ENCODE results near the gene NUCB2. TPM values are rescaled to one million over a fixed set of nuclear protein-coding genes. Genes with fewer than 3 reads are reported as not detected.

The NUCB2 gene
- total RNA-seq, 2 experiments from 2014 or later: 42.4 to 73.0 TPM

DNA sequence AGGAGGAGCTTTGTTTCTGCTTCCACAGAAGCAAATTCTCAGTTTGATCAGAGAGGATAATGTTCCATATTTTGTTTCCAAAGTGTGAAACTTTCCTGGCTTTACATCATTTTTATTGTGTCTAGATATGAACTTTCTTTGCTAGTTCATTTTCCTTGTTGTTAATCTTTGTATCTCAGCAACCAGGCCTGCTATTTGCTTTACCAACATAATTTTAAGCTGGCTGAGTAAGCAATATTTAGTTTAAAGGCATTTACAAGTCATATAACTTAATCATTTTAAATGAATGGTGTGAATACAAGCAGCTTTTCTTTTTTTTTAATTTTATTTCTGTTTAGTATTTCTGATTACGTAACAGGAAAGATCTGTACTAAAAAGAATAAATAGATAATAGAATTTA lies 15.2 kb downstream of the NUCB2 start:
- POLR2A ChIA-PET: interaction anchor here (0.7 to 1.2 kb wide), 3 partner anchors 14 to 37 kb away, joined by 3 read pairs; no protein-coding TSS in a partner anchor

GRCh38 chr11:17293311-17293710 lies 16.8 kb downstream of the NUCB2 start:
- H3K36me3 ChIP-seq (ENCODE audit: insufficient read depth, low read length): peaks cover 22% of the 10 kb centered on the region
- H3K4me2 ChIP-seq (ENCODE audit: low read length): no peak overlapping the region

More for the DNA sequence above, 15.2 kb downstream of the NUCB2 start:
- Histone ChIP-seq H2AFZ (ENCODE audit: low read length) (no peak overlapping the region), H3K4me3 (ENCODE audit: low read depth, low read length, poor library complexity, severe bottlenecking) (no peak overlapping the region), H3K27ac (ENCODE audit: low read depth, low read length, poor library complexity, severe bottlenecking) (no peak overlapping the region), H3K4me2 (ENCODE audit: low read length) (no peak overlapping the region), H3K9me3 (ENCODE audit: low read length) (no peaks in the 10 kb centered on the region), H3K79me2 (ENCODE audit: insufficient read depth, low read depth, low read length) (no peaks in the 10 kb centered on the region), H3K36me3 (ENCODE audit: insufficient read depth, low read length) (peaks cover 32% of the 10 kb centered on the region), H3K9me2 (ENCODE audit: insufficient read depth, low read length) (no peaks in the 10 kb centered on the region), H3K4me1 (ENCODE audit: insufficient read depth, low read length, poor library complexity, severe bottlenecking) (no peaks in the 10 kb centered on the region), H4K20me1 (ENCODE audit: insufficient read depth, low read length) (no peaks in the 10 kb centered on the region)
- TF ChIP-seq EZH2phosphoT487 (IDR thresholded peaks at IDR 0.05; ENCODE audit: borderline replicate concordance, low read depth, low read length): no peak
- TF ChIP-seq, protein P1, sequence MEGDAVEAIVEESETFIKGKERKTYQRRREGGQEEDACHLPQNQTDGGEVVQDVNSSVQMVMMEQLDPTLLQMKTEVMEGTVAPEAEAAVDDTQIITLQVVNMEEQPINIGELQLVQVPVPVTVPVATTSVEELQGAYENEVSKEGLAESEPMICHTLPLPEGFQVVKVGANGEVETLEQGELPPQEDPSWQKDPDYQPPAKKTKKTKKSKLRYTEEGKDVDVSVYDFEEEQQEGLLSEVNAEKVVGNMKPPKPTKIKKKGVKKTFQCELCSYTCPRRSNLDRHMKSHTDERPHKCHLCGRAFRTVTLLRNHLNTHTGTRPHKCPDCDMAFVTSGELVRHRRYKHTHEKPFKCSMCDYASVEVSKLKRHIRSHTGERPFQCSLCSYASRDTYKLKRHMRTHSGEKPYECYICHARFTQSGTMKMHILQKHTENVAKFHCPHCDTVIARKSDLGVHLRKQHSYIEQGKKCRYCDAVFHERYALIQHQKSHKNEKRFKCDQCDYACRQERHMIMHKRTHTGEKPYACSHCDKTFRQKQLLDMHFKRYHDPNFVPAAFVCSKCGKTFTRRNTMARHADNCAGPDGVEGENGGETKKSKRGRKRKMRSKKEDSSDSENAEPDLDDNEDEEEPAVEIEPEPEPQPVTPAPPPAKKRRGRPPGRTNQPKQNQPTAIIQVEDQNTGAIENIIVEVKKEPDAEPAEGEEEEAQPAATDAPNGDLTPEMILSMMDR (conservative IDR thresholded peaks at IDR 0.05; ENCODE audit: low read length): no peak
- BruUV-seq (replicated peaks): no TSS peak
- CTCF ChIA-PET (ENCODE audit: unreplicated experiment): no interaction called here
- DNase-seq (ENCODE audit: low spot score): no peak
- intact Hi-C loops (cut with micrococcal nuclease; ENCODE audit: unreplicated experiment): no loop called here

DNA sequence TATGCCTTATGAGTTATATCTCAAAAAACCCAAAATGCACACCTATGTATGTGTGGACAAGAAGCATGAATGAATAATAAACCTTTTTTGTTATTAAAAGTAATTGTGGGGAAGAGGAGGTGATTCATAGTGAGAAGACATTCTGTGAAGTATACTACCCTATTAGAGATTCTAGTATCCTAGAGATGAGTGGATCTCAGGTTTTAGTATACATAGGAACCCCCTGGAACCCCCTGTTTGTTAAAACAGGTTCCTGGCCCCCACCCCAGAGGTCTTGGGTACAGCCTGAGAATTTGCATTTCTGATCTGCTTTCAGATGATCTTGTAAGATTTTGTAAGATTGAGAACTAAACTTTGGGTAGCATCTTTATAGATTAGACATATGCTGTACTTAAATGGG lies 17.5 kb downstream of the NUCB2 start:
- Histone ChIP-seq H2AFZ (ENCODE audit: low read length) (no peak overlapping the region), H3K79me2 (ENCODE audit: insufficient read depth, low read depth, low read length) (no peaks in the 10 kb centered on the region), H4K20me1 (ENCODE audit: insufficient read depth, low read length) (no peaks in the 10 kb centered on the region), H3K9me3 (ENCODE audit: low read length) (no peaks in the 10 kb centered on the region), H3K36me3 (ENCODE audit: insufficient read depth, low read length) (peaks cover 25% of the 10 kb centered on the region), H3K27ac (ENCODE audit: low read depth, low read length, poor library complexity, severe bottlenecking) (no peak overlapping the region), H3K9me2 (ENCODE audit: insufficient read depth, low read length) (no peaks in the 10 kb centered on the region), H3K4me3 (ENCODE audit: low read depth, low read length, poor library complexity, severe bottlenecking) (no peak overlapping the region), H3K4me2 (ENCODE audit: low read length) (no peak overlapping the region), H3K4me1 (ENCODE audit: insufficient read depth, low read length, poor library complexity, severe bottlenecking) (no peaks in the 10 kb centered on the region)
- POLR2A ChIA-PET: no interaction called here
- CTCF ChIA-PET (ENCODE audit: unreplicated experiment): no interaction called here
- no peak for TF ChIP-seq EZH2phosphoT487 (IDR thresholded peaks at IDR 0.05; ENCODE audit: borderline replicate concordance, low read depth, low read length)
- TF ChIP-seq, protein P1 (conservative IDR thresholded peaks at IDR 0.05; ENCODE audit: low read length): no peak
- no TSS peak for BruUV-seq (replicated peaks)
- DNase-seq (ENCODE audit: low spot score): no peak
- intact Hi-C loops (cut with micrococcal nuclease; ENCODE audit: unreplicated experiment): no loop called here

More at GRCh38 chr11:17293311-17293710, 16.8 kb downstream of the NUCB2 start:
- no peak overlapping the region for H3K27ac ChIP-seq (ENCODE audit: low read depth, low read length, poor library complexity, severe bottlenecking)
- intact Hi-C loops (cut with micrococcal nuclease; ENCODE audit: unreplicated experiment): no loop called here
- DNase-seq (ENCODE audit: low spot score): no peak
- H4K20me1 ChIP-seq (ENCODE audit: insufficient read depth, low read length): no peaks in the 10 kb centered on the region
- CTCF ChIA-PET (ENCODE audit: unreplicated experiment): no interaction called here
- H3K9me2 ChIP-seq (ENCODE audit: insufficient read depth, low read length): no peaks in the 10 kb centered on the region
- TF ChIP-seq, protein P1 (conservative IDR thresholded peaks at IDR 0.05; ENCODE audit: low read length): no peak
- TF ChIP-seq EZH2phosphoT487 (IDR thresholded peaks at IDR 0.05; ENCODE audit: borderline replicate concordance, low read depth, low read length): no peak
- no peaks in the 10 kb centered on the region for H3K9me3 ChIP-seq (ENCODE audit: low read length)
- H2AFZ ChIP-seq (ENCODE audit: low read length): no peak overlapping the region
- no peak overlapping the region for H3K4me3 ChIP-seq (ENCODE audit: low read depth, low read length, poor library complexity, severe bottlenecking)
- BruUV-seq (replicated peaks): no TSS peak
- POLR2A ChIA-PET: interaction anchor here (0.6 to 1.1 kb wide), 6 partner anchors 8 to 36 kb away, joined by 3 to 4 read pairs (median 3); no protein-coding TSS in a partner anchor
- H3K4me1 ChIP-seq (ENCODE audit: insufficient read depth, low read length, poor library complexity, severe bottlenecking): no peaks in the 10 kb centered on the region
- H3K79me2 ChIP-seq (ENCODE audit: insufficient read depth, low read depth, low read length): no peaks in the 10 kb centered on the region

Measured in OCI-LY7 (cell line).